GM12891 (cell line): Measurements from ENCODE around the gene ACSS1.
"Not testable (repeated sequence)": the region's sequence is repeated elsewhere in the genome, so short reads cannot be mapped to it uniquely, and the experiment has no call there.

ENCODE experiments used
- DNase-seq: peaks from one replicate; pipeline ENCODE4 v3.0.0; 2011; ENCODE audit warnings: low spot score; ENCODE audit not compliant: insufficient read length
- FAIRE-seq: peaks from 2 replicates; lab custom pipeline; 2011; peaks lifted over from hg19 to GRCh38; lab: Jason Lieb, UNC
- PAX5 ChIP-seq: IDR thresholded peaks from 2 replicates; pipeline ENCODE4 v1.6.1; 2011; ENCODE audit warnings: low read length, moderate library complexity, mild to moderate bottlenecking; ENCODE audit not compliant: insufficient read depth, severe bottlenecking
- POLR2A ChIP-seq: IDR thresholded peaks from 2 replicates; pipeline ENCODE4 v1.6.1; 2011; ENCODE audit warnings: low read depth, low read length, control low read depth
- POLR2AphosphoS5 ChIP-seq: IDR thresholded peaks from 2 replicates; pipeline ENCODE4 v1.6.1; 2011; ENCODE audit warnings: low read depth, low read length, control low read depth
- POU2F2 ChIP-seq: IDR thresholded peaks from 2 replicates; pipeline ENCODE4 v1.6.1; 2011; ENCODE audit warnings: low read depth, mild to moderate bottlenecking, control low read depth, low read length, moderate library complexity
- SPI1 ChIP-seq: IDR thresholded peaks from 2 replicates; pipeline ENCODE4 v1.6.1; 2011; ENCODE audit warnings: low read depth, low read length, control low read depth
- TAF1 ChIP-seq: IDR thresholded peaks from 2 replicates; pipeline ENCODE4 v1.6.1; 2011; ENCODE audit warnings: low read depth, low read length, control low read depth

The ACSS1 gene

GRCh38 chr20:25008388-25009217 is 49.3 kb downstream of the ACSS1 start:
- TF ChIP-seq TAF1, result no peak
- no peak for TF ChIP-seq POU2F2
- no peak for TF ChIP-seq SPI1
- no peak for TF ChIP-seq PAX5
- no peak for TF ChIP-seq POLR2AphosphoS5
- TF ChIP-seq POLR2A, result no peak
- FAIRE-seq, result no peak
- no peak for DNase-seq

DNA sequence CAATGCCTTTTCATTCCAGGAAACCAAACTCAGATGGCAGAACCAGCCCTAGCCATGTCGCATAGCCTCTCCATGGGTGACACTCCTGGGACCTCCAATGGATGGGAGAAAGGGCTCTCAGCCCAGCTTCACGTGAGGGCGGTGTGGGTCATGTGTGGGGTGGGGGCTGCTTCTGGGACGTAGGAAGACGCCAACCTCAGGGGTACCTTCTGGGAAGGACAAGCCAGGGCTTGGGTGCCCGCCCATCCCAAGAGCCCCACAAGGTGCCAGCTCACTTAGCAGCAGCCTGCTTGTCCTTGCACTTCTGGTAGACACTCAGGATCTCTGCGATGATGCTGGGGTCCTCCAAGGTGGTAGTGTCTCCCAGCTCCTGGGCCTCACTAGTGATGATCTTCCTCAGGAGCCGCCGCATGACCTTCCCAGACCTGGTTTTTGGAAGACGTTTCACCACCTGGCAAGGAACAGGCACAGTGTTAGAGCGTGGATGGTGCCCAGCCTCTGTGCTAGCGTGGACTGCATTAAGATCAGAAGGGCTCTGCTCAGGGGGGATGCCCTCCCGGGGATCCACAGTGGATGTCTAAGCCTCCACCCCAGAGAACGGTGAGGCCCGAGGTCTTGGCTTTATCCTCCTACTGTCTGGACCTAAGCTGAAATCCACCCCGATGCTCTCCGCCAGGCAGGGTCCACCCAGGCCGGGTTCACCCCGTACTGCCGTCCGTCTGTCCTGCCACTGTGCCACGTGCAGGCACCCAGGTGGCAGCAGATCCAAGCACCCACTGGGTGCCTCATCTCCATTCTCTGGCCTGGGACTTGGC is 50.2 kb downstream of the ACSS1 start:
- DNase-seq, result no peak
- no peak for FAIRE-seq
- TF ChIP-seq SPI1 (no peak), POU2F2 (no peak), PAX5 (no peak)

DNA sequence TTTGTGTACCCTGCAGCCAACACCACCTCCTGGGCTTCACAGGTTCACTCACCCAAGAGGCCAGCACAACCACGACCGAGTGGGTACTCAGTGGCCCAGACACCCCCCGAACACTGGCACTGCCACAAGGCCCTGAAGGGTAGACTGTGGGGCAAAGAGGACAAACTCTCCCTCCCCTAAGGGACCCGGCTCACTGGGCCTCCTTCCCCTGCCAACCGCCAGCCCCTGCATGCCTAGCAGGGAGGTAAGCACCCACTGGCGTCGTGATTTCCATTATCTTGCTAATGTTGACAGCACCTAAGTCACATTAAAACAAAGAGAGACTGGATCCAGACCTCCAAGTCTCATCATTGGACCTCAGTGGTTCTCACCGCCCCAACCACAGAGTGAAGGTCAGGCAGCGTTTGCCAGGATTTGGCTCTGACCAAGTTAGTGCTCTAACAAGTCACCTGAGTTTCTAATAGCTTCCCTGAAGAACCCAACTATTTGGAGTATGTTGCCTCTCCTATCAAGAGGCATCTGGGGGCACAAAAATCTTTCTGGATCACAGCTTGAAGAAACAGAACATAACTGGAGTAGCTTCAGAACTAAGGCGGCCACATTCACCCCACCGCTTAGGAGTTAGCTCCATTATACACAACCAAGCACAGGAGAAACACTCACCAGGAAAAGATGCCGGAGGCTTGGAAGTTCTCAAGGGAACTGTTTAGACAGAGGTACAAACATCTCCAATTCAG is 51.3 kb downstream of the ACSS1 start:
- FAIRE-seq, result no peak
- no peak for DNase-seq
- TF ChIP-seq TAF1 (no peak), POLR2AphosphoS5 (no peak), POLR2A (no peak), PAX5 (no peak)

GRCh38 chr20:25005661-25006060 is 52.3 kb downstream of the ACSS1 start:
- TF ChIP-seq POLR2AphosphoS5, result no peak
- no peak for TF ChIP-seq POU2F2
- TF ChIP-seq PAX5, result no peak
- TF ChIP-seq TAF1, result no peak
- no peak for TF ChIP-seq POLR2A
- TF ChIP-seq SPI1, result no peak

DNA sequence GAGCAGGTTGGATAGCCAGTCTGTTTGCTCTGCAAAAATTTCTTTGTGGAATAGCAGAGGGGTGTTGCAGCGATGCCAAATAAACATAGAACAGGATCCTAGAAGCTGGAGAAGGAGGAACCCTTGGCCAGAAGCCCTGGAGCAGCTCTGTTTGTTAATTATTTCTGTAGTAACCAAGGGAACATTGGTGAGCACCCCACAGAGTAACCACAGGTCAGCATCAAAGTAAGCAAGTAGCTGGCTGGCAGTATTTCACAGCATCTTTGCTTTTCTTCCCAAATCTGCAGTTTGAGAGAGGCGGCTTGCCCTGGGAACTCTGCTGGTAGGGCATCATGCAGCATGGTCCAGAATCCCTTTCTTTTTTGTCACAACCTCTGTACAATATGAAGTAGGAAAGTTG is 52.7 kb downstream of the ACSS1 start:
- FAIRE-seq (no peak), DNase-seq (no peak)
- TF ChIP-seq TAF1 (no peak), POLR2A (no peak), PAX5 (no peak), POLR2AphosphoS5 (no peak), POU2F2 (no peak), SPI1 (no peak)

More at GRCh38 chr20:25005661-25006060, 52.3 kb downstream of the ACSS1 start:
- FAIRE-seq (no peak), DNase-seq (no peak)

GRCh38 chr20:25003002-25003401 is 54.9 kb downstream of the ACSS1 start:
- TF ChIP-seq POLR2A, result no peak
- TF ChIP-seq POLR2AphosphoS5, result no peak
- no peak for TF ChIP-seq TAF1
- no peak for TF ChIP-seq POU2F2
- TF ChIP-seq PAX5, result no peak
- TF ChIP-seq SPI1, result no peak
- FAIRE-seq (no peak), DNase-seq (no peak)

DNA sequence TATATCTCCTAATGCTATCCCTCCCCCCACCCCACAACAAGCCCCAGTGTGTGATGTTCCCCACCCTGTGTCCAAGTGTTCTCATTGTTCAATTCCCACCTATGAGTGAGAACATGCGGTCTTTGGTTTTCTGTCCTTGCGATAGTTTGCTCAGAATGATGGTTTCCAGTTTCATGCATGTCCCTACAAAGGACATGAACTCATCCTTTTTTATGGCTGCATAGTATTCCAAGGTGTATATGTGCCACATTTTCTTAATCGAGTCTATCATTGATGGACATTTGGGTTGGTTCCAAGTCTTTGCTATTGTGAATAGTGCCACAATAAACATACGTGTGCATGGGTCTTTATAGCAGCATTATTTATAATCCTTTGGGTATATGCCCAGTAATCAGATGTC is 56.6 kb downstream of the ACSS1 start:
- FAIRE-seq, DNase-seq: not testable (repeated sequence)

- TF ChIP-seq PAX5 (no peak), POLR2AphosphoS5 (no peak), POLR2A (no peak), POU2F2 (no peak)
- FAIRE-seq (no peak), DNase-seq (no peak)
These were observed 57.6 kb downstream of the ACSS1 start for GRCh38 chr20:25000268-25000801.

DNA sequence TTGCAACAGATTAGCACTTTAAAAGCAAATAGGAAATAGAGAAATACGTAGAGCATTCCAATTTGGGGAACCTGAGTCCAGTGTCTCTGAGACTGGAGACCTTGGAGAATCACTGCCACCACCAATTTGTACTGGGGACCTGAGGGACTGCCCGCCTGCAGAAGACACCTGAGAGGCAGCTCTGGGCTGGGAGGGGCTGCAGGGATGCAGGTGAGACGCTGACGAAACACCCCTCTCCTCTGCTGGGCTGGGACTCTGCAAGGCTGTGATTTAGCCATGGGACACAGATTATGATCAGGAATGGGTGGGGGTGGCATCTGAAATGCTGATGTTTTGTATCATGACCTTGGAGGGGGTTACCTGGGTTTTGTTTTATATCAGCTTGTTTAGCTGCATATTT is 58.4 kb downstream of the ACSS1 start:
- no peak for FAIRE-seq

More for the DNA sequence above, 58.4 kb downstream of the ACSS1 start:
- no peak for DNase-seq
- no peak for TF ChIP-seq TAF1
- TF ChIP-seq POLR2A, result no peak
- TF ChIP-seq POLR2AphosphoS5, result no peak
- TF ChIP-seq PAX5, result no peak
- TF ChIP-seq POU2F2, result no peak
- TF ChIP-seq SPI1, result no peak
